BLaER1 treated with 17β-estradiol and CSF1 and Interleukin-3, amounts not matched to agents 10 nM and 100 nM (cell line): ENCODE measurements around the gene EFNA4.
A peak's percentile ranks its signal among the peaks of the same experiment; 100 is the strongest.

ENCODE experiments used
- H3K27ac ChIP-seq, 11 experiments: shearing (Covaris generic); formaldehyde crosslinking; 2 replicates each; pipeline ENCODE4 v1.8.1; 2022
- H3K27me3 ChIP-seq, 11 experiments: shearing (Covaris generic); formaldehyde crosslinking; 2 replicates each; pipeline ENCODE4 v1.8.1; 2022
- H3K36me3 ChIP-seq, 11 experiments: shearing (Covaris generic); formaldehyde crosslinking; 2 replicates each; pipeline ENCODE4 v1.8.1; 2022
- H3K4me1 ChIP-seq, 10 experiments: shearing (Covaris generic); formaldehyde crosslinking; 2 replicates each; pipeline ENCODE4 v1.8.1; 2022
- H3K4me2 ChIP-seq, 11 experiments: shearing (Covaris generic); formaldehyde crosslinking; 2 replicates each; pipeline ENCODE4 v1.8.1; 2022
- H3K4me3 ChIP-seq, 10 experiments: shearing (Covaris generic); formaldehyde crosslinking; 2 replicates each; pipeline ENCODE4 v1.8.1; 2022
- H3K9ac ChIP-seq, 11 experiments: shearing (Covaris generic); formaldehyde crosslinking; 2 replicates each; pipeline ENCODE4 v1.8.1; 2022
- H3K9me3 ChIP-seq, 11 experiments: shearing (Covaris generic); formaldehyde crosslinking; replicated peaks in 1 of 11; 2 replicates each; pipeline ENCODE4 v1.8.1; 2022
- H4K20me1 ChIP-seq, 11 experiments: shearing (Covaris generic); formaldehyde crosslinking; 2 replicates each; pipeline ENCODE4 v1.8.1; 2022
- Cebpa-rat ChIP-seq, 11 experiments: shearing (Covaris generic); IDR thresholded peaks; 2 replicates each; pipeline ENCODE4 v1.8.1; 2022

Gene EFNA4

GRCh38 chr1:155037851-155038441 lies 25.6 kb upstream of the EFNA4 start:
- H3K27me3 ChIP-seq = no peaks in the 10 kb centered on the region
- no peak overlapping the region for H3K27ac ChIP-seq
- peak overlapping the region in 4 of 11 experiments; percentile 51 to 78 (median 73); a peak in 6 of 22 replicates for H3K4me2 ChIP-seq

GRCh38 chr1:155038602-155039307 lies 24.8 kb upstream of the EFNA4 start:
- H4K20me1 ChIP-seq = no peaks in the 10 kb centered on the region
- peak overlapping the region; percentile 51 to 78 (median 73) for H3K4me2 ChIP-seq
- peaks cover 33 to 59% (median 50%) of the 10 kb centered on the region in 10 experiments for H3K4me1 ChIP-seq
- no peaks in the 10 kb centered on the region for H3K36me3 ChIP-seq
- H3K4me3 ChIP-seq = no peak overlapping the region
- H3K9ac ChIP-seq = 0 out of 22 replicates have a peak overlapping the region, but pooled peaks of 1 of the 11 experiments have one; percentile 17
- no peak overlapping the region for H3K27ac ChIP-seq
- TF ChIP-seq Cebpa-rat (IDR thresholded peaks at IDR 0.05) = no peak
- no peaks in the 10 kb centered on the region for H3K9me3 ChIP-seq
- H3K27me3 ChIP-seq = no peaks in the 10 kb centered on the region; a peak in 1 of 22 replicates

More at GRCh38 chr1:155037851-155038441, 25.6 kb upstream of the EFNA4 start:
- H3K9ac ChIP-seq = no peak overlapping the region
- H4K20me1 ChIP-seq = no peaks in the 10 kb centered on the region
- no peak overlapping the region for H3K4me3 ChIP-seq
- no peaks in the 10 kb centered on the region for H3K9me3 ChIP-seq
- no peaks in the 10 kb centered on the region for H3K36me3 ChIP-seq
- no peak for TF ChIP-seq Cebpa-rat (IDR thresholded peaks at IDR 0.05)
- H3K4me1 ChIP-seq = peaks cover 33 to 51% (median 41%) of the 10 kb centered on the region in 10 experiments

GRCh38 chr1:155039308-155039669 lies 24.3 kb upstream of the EFNA4 start:
- Histone ChIP-seq H3K4me1 (peaks cover 33 to 64% (median 55%) of the 10 kb centered on the region in 10 experiments), H4K20me1 (no peaks in the 10 kb centered on the region), H3K27me3 (no peaks in the 10 kb centered on the region; a peak in 1 of 22 replicates), H3K36me3 (no peaks in the 10 kb centered on the region), H3K9me3 (no peaks in the 10 kb centered on the region), H3K9ac (0 out of 22 replicates have a peak overlapping the region, but pooled peaks of 1 of the 11 experiments have one; percentile 17), H3K27ac (no peak overlapping the region), H3K4me3 (no peak overlapping the region), H3K4me2 (peak overlapping the region; percentile 51 to 78 (median 73))
- no peak for TF ChIP-seq Cebpa-rat (IDR thresholded peaks at IDR 0.05)

GRCh38 chr1:155040358-155041093 lies 23.0 kb upstream of the EFNA4 start:
- Histone ChIP-seq H3K27ac (no peak overlapping the region), H3K4me1 (peaks cover 42 to 76% (median 67%) of the 10 kb centered on the region in 10 experiments), H3K36me3 (no peaks in the 10 kb centered on the region), H4K20me1 (no peaks in the 10 kb centered on the region), H3K4me2 (peak overlapping the region in 6 of 11 experiments; percentile 25 to 66 (median 61); a peak in 9 of 22 replicates), H3K9me3 (no peaks in the 10 kb centered on the region), H3K27me3 (no peaks in the 10 kb centered on the region; a peak in 1 of 22 replicates), H3K4me3 (no peak overlapping the region), H3K9ac (no peak overlapping the region)
- TF ChIP-seq Cebpa-rat (IDR thresholded peaks at IDR 0.05) = no peak

GRCh38 chr1:155042789-155043188 lies 20.8 kb upstream of the EFNA4 start:
- peak overlapping the region in 9 of 11 experiments; percentile 21 to 66 (median 57); a peak in 15 of 22 replicates for H3K4me2 ChIP-seq
- no peaks in the 10 kb centered on the region; a peak in 1 of 22 replicates for H3K27me3 ChIP-seq

GRCh38 chr1:155043301-155043702 lies 20.2 kb upstream of the EFNA4 start:
- Histone ChIP-seq H3K9me3 (no peaks in the 10 kb centered on the region), H3K9ac (peak overlapping the region in 1 of 11 experiments; percentile 4; a peak in 1 of 22 replicates), H4K20me1 (no peaks in the 10 kb centered on the region), H3K4me2 (peak overlapping the region in 9 of 11 experiments; percentile 21 to 66 (median 57); a peak in 16 of 22 replicates), H3K27me3 (no peaks in the 10 kb centered on the region; a peak in 1 of 22 replicates), H3K4me3 (no peak overlapping the region), H3K4me1 (peaks cover 22 to 67% (median 61%) of the 10 kb centered on the region in 10 experiments), H3K36me3 (no peaks in the 10 kb centered on the region), H3K27ac (no peak overlapping the region)
- no peak for TF ChIP-seq Cebpa-rat (IDR thresholded peaks at IDR 0.05)

More at GRCh38 chr1:155042789-155043188, 20.8 kb upstream of the EFNA4 start:
- Histone ChIP-seq H3K9me3 (no peaks in the 10 kb centered on the region), H3K9ac (peak overlapping the region in 1 of 11 experiments; percentile 4; a peak in 1 of 22 replicates), H3K4me3 (no peak overlapping the region), H3K4me1 (peaks cover 22 to 71% (median 62%) of the 10 kb centered on the region in 10 experiments), H4K20me1 (no peaks in the 10 kb centered on the region), H3K27ac (no peak overlapping the region), H3K36me3 (no peaks in the 10 kb centered on the region)
- TF ChIP-seq Cebpa-rat (IDR thresholded peaks at IDR 0.05) = no peak

- Histone ChIP-seq H3K9me3 (no peaks in the 10 kb centered on the region), H3K9ac (no peak overlapping the region; a peak in 1 of 22 replicates), H3K4me1 (peaks cover 18 to 62% (median 56%) of the 10 kb centered on the region in 10 experiments), H4K20me1 (no peaks in the 10 kb centered on the region), H3K36me3 (no peaks in the 10 kb centered on the region), H3K4me2 (peak overlapping the region in 9 of 11 experiments; percentile 21 to 66 (median 57); a peak in 16 of 22 replicates), H3K27me3 (no peaks in the 10 kb centered on the region; a peak in 1 of 22 replicates), H3K4me3 (no peak overlapping the region), H3K27ac (no peak overlapping the region)
- no peak for TF ChIP-seq Cebpa-rat (IDR thresholded peaks at IDR 0.05)
Observed at GRCh38 chr1:155043793-155044192, 19.7 kb upstream of the EFNA4 start.

- no peak for TF ChIP-seq Cebpa-rat (IDR thresholded peaks at IDR 0.05)
- no peaks in the 10 kb centered on the region for H4K20me1 ChIP-seq
- H3K27me3 ChIP-seq = no peaks in the 10 kb centered on the region; a peak in 1 of 22 replicates
- H3K4me3 ChIP-seq = no peak overlapping the region
- H3K9me3 ChIP-seq = no peaks in the 10 kb centered on the region
- H3K4me2 ChIP-seq = peak overlapping the region; percentile 33 to 69 (median 53); a peak in 19 of 22 replicates
- H3K9ac ChIP-seq = no peak overlapping the region
- H3K4me1 ChIP-seq = peaks cover 14 to 56% (median 51%) of the 10 kb centered on the region in 10 experiments
- no peak overlapping the region for H3K27ac ChIP-seq
- no peaks in the 10 kb centered on the region for H3K36me3 ChIP-seq
Observed at GRCh38 chr1:155044365-155044764, 19.2 kb upstream of the EFNA4 start.
